GM12801 (cell line): Measurements from ENCODE around the gene NANS.

ENCODE experiments used
- CTCF ChIP-seq: IDR thresholded peaks from one replicate; pipeline ENCODE4 v1.5.1; 2011; ENCODE audit warnings: control low read depth; ENCODE audit not compliant: insufficient read length; ENCODE audit errors: extremely low read depth

NANS gene

GRCh38 chr9:98107926-98108325 lies 51.4 kb downstream of the NANS start:
- no peak for TF ChIP-seq CTCF

GRCh38 chr9:98108531-98109031 lies 52.0 kb downstream of the NANS start:
- no peak for TF ChIP-seq CTCF

GRCh38 chr9:98109052-98109451 lies 52.5 kb downstream of the NANS start:
- no peak for TF ChIP-seq CTCF

GRCh38 chr9:98117984-98118639 lies 61.6 kb downstream of the NANS start:
- no peak for TF ChIP-seq CTCF

- no peak for TF ChIP-seq CTCF
Measured at GRCh38 chr9:98118640-98119601, 62.4 kb downstream of the NANS start, which contains the start of gene TRIM14. Gene TRIM14, minus strand, starts transcription at chr9:98119222. Its CDS starts 34 bp downstream, at chr9:98119188.

GRCh38 chr9:98120476-98120875 lies 63.9 kb downstream of the NANS start:
- TF ChIP-seq CTCF: no peak

- TF ChIP-seq CTCF: no peak
Measured at GRCh38 chr9:98121058-98121457, 64.5 kb downstream of the NANS start.
